Left renal pelvis (tissue), 4 donors: Measurements from ENCODE around the gene MPPED1. TPM values are rescaled to one million over a fixed set of nuclear protein-coding genes. Genes with fewer than 3 reads are reported as not detected.
A peak's percentile ranks its signal among the peaks of the same experiment; 100 is the strongest.

Source experiments
- DNase-seq, 4 donors: peaks; one replicate each; pipeline ENCODE4 v3.0.0-alpha.2; 2013; ENCODE audit warnings: low read depth in 4 of 4, low spot score in 3 of 4
- polyA plus RNA-seq, 4 donors: library from polyadenylated mRNA; unstranded; fragments of 120-200 nt; gene quantifications; one replicate each; pipeline ENCODE4 v1.2.1, GENCODE V29; 2013; ENCODE audit not compliant: insufficient read length in 4 of 4

Gene MPPED1
- polyA plus RNA-seq, 4 donors: 0.63 to 5.3 (median 1.2) TPM

- no peak for DNase-seq
Measured at GRCh38 chr22:43443152-43443471, 31.3 kb downstream of the MPPED1 start.

GRCh38 chr22:43446037-43446803, 34.4 kb downstream of the MPPED1 start:
- DNase-seq: no peak

- DNase-seq: no peak
Measured at GRCh38 chr22:43446916-43447315, 35.1 kb downstream of the MPPED1 start.

- DNase-seq: no peak
Measured at GRCh38 chr22:43447380-43447779, 35.6 kb downstream of the MPPED1 start.

GRCh38 chr22:43448048-43448447, 36.2 kb downstream of the MPPED1 start:
- DNase-seq: no peak

- DNase-seq: no peak
Measured at GRCh38 chr22:43449205-43449830, 37.5 kb downstream of the MPPED1 start.

GRCh38 chr22:43449831-43450225, 38.0 kb downstream of the MPPED1 start:
- no peak for DNase-seq

- DNase-seq: no peak
Measured at GRCh38 chr22:43451371-43452050, 39.7 kb downstream of the MPPED1 start.

- DNase-seq: peak in 1 of 4 donors; percentile 24
Measured at GRCh38 chr22:43455846-43456245, 44.0 kb downstream of the MPPED1 start.

GRCh38 chr22:43457002-43457401, 45.2 kb downstream of the MPPED1 start:
- DNase-seq: no peak

GRCh38 chr22:43462701-43463100, 50.9 kb downstream of the MPPED1 start:
- no peak for DNase-seq

- DNase-seq: no peak
Measured at GRCh38 chr22:43464809-43465208, 53.0 kb downstream of the MPPED1 start.

GRCh38 chr22:43465291-43466015, 53.6 kb downstream of the MPPED1 start:
- no peak for DNase-seq

- DNase-seq: no peak
Measured at GRCh38 chr22:43466710-43467109, 54.9 kb downstream of the MPPED1 start.

GRCh38 chr22:43467216-43467940, 55.6 kb downstream of the MPPED1 start:
- peak in 1 of 4 donors; percentile 61 for DNase-seq

GRCh38 chr22:43470253-43470652, 58.4 kb downstream of the MPPED1 start:
- no peak for DNase-seq

GRCh38 chr22:43470941-43471585, 59.2 kb downstream of the MPPED1 start:
- DNase-seq: no peak

GRCh38 chr22:43471606-43472135, 59.9 kb downstream of the MPPED1 start:
- no peak for DNase-seq

- DNase-seq: no peak
Measured at GRCh38 chr22:43473031-43473430, 61.2 kb downstream of the MPPED1 start.

GRCh38 chr22:43473441-43473840, 61.6 kb downstream of the MPPED1 start:
- no peak for DNase-seq
